HuH-7 (cell line): ENCODE results near the gene COL6A3.

Source experiments
- DNase-seq: peaks from one replicate; pipeline ENCODE4 v3.0.0; 2011; ENCODE audit warnings: low spot score

Gene COL6A3

DNA sequence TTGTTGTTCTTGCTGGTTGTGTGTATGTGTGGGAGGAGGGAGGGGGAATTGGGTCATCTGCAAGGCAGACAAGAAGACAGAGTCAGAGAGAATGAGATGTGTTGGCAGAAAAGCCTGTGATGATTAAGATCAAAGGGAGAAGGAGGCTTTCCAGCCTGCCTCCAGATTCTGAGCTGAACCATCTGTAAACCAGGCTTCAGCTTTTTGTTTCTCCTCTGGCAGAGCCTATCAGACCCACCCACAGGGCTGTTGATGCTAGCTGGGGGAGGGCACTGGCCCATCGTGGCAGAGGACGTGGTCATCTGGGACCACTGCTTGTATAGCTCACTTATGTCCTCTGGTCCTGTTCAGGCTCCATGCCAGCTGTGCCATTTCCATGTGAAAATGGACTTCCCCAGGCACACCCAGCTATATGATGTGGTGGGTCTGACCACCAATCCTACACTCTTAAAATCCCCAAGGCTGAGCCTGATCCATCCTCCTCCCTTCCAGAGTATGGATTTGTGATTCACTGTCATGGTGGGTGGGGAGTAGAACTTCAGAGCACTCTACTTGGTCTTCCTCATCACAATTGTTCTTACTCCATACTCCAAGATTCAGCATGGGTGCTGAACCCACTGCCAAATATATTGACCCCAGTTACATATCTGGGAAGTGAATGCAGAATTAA, 27.8 kb upstream of the COL6A3 start:
- DNase-seq = no peak

DNA sequence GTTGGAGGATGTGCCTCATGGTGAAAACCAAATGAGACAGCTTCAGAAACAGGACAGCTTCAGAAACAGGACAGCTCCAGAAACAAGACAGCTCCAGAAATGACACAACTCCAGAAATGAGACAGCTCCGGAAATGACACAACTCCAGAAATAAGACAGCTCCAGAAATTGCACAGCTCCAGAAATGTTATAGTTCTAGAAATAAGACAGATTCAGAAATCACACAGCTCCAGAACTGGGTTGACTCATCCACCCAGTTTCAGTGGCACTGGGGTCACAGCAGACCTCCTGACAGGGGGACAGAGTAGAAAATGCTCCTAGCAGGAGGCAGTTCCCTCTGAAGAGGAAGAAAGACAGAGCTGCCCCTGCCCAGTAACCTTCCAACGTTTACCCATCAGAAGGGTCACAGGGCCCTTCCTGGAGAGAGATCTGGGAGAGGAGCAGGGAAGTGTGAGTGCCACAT, 26.9 kb upstream of the COL6A3 start:
- DNase-seq = no peak

GRCh38 chr2:237438080-237438940, 24.3 kb upstream of the COL6A3 start:
- DNase-seq = no peak

GRCh38 chr2:237437566-237437965, 23.6 kb upstream of the COL6A3 start:
- no peak for DNase-seq

GRCh38 chr2:237435844-237436587, 22.1 kb upstream of the COL6A3 start:
- DNase-seq = no peak

GRCh38 chr2:237434866-237435311, 20.9 kb upstream of the COL6A3 start:
- DNase-seq = no peak

DNA sequence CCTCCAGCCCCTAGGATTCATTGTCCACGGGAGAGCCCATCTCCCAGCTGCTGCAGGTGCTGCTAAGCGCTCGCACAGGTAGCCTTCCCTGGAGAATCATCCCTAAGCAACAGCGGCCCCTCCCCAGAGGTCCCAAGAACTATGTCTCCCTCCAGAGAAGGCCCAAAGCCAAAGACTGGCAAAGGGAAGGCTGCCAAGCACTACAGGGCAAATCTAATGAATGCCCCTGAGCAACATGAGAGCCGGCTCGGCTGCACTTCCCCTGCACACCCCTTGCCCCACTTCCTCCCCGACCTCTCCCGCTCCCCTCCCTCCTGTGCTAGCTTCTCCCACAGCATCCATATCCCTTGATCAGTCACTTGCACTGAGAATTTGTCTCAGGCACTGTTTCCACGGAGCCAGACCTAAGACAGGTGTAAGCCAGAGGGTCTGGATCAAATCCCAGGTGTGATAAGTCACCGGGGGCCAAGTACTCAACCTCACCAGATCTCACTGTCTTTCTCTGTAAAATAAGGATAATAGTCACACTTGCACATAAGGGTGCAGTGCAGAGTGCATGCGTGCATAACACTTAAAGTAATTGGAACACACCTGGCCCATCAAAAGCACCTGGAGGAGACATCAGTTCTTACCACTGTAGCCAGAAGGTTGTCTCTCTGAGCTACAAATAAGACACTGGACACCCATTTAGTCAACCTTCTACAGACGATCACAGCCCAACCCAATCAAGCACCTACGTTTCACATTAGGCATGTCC, 20.1 kb upstream of the COL6A3 start:
- DNase-seq = no peak

DNA sequence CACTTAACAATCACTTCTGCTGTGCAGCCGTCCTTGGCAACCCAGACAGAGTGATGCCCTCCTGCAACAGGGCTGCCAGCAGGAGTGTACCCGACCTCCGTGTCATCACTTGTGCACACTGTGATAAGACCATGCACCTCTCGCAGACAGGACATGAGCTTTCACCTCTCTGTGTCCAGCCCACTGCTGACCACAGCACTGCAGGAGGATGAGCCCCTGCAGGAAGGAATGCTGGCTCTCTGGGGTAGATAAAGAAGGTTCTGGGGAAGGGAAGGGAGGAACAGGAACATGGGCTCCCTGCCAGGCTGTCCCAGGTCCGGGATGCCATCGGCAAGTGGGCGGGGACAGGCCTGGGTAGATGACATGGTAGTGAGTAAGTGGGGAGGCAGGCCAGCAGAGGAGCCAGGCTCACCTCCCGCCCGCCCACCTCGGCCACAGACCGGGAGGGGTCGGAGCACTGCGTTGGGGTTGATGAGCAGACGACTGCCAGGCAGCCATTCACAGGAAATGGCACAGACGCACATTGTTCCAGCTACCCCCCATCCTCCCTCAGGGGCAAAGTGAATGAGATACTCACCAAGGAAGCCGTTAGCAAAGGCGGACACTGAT, 18.6 kb upstream of the COL6A3 start:
- DNase-seq = no peak

DNA sequence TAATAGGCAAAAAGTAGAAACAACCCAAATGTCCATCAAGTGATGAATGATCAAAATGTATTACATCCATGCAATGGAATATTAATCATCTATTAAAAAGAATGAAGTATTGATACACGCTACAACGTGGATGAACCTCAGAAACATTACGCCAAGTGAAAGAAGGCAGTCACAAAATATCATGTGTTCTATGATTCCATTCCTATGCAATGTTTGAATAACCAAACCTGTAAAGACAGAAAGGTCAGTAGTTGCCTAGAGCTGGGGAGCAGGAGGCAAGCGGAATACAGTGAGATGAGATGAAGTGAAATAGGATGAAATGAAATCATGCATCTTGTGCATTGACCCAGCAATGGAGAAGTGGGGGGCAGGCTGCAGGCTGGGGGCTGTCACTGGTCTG, 17.9 kb upstream of the COL6A3 start:
- no peak for DNase-seq

GRCh38 chr2:237431372-237431771, 17.4 kb upstream of the COL6A3 start:
- DNase-seq = no peak

GRCh38 chr2:237430861-237431260, 16.9 kb upstream of the COL6A3 start:
- DNase-seq = no peak

DNA sequence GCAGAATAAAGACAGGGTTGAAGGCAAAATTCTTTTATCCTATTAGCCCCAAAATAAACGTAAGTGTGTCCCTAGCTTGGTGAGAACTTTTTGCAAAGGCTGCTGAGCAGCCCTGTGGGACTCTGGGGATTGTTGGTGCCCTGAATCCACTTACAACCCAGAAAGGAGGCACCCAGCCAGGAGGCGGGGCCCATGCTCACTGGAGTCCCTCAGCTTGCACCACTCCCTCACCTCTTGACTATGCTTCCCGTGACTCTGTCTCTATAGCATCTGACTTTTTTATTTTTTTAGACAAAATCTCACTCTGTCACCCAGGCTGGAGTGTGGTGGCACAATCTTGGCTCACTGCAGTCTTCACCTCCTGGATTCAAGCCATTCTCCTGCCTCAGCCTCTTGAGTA, 15.8 kb upstream of the COL6A3 start:
- no peak for DNase-seq

- no peak for DNase-seq
Observed at GRCh38 chr2:237427769-237428506, 14.0 kb upstream of the COL6A3 start.

DNA sequence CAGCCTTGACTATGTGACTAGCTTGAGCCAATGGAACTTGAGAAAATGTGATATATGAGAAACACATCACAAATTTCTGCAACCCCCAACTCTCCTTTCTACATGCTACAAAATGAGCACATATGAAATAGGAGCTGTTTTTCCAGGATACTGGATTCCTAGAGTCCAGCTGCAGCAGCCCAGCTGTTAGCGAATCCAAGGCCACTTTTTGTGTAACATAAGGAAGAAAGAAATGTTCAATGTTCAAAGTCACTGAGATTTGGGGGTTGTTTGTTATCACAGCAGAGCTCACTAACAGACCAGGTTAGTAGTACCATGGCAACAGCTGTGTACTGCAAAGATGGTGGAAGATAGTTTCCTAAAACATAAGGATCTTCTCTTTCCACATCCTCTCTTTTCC, 12.6 kb upstream of the COL6A3 start:
- DNase-seq = no peak

DNA sequence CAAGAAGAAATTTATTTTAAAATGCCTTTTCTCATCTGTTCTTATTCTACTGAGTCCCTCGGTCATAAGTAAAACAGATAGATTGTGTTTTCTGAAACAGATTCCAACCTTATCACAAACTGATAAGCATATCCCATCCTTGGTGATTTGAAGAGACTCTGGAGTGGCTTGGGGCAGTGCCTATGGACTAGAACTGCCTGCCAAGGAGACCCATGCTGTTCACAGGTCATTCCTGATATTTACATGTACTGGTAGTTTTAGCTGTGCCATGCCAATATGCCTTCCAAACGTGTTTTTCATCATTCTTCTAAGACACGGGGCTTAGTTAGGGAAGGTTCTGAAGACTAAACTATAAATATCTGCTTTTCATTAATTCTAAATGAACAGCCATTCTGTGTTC, 11.4 kb upstream of the COL6A3 start:
- no peak for DNase-seq

DNA sequence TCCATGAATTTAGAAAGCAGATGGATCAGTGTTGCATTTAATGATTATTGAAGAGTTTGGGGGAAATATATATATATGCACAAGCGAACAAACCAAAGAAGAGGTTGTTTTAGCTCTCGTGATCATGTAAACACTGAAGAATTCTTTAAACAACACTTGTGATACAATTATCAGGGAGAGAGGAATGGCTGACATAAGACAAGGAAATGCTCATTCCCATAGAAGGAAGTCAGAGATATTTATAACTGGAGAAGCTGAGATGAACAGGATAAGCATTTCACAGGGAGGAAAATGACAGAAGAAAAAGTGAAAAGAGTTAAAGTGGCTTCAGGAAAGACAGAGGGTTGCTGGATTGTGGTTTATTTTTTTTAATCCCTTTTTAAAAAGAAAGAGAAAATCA, 10.6 kb upstream of the COL6A3 start:
- no peak for DNase-seq

DNA sequence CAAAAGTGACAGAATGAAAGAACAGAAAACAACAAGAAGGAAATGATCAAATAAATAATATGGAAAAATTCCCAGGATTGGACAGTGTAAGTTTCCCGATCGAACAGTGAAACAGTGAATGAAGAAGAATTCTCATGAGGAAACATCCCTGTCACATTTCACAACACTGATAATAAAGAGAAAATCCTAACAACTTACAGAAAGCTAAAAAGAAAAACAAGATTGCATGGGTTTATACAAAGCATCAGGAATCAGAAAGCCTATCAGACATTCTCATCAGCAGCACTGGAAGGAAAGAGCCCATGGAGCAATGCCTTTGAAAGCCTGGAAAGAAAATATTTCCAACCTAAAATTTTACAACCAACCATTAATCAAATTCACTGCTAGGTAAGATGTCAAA, 9.9 kb upstream of the COL6A3 start:
- no peak for DNase-seq

DNA sequence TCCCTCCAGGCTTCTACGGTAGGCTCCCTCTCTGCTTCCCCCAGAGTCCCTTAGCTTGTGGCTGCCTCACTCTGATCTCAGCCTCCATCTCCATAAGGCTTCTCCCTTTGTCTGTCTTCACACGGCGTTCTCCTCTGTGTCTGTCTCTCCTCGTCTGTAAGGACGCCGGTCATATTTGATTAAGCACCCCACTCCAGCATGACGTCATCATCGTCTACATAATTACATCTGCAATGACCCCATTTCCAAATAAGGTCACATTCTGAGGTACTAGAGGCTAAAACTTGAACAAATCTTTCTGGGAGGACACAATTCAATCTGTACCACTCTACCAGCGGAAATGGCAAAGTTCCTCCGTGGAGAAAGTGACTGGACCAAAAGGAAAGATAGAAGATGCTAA, 8.3 kb upstream of the COL6A3 start:
- no peak for DNase-seq

GRCh38 chr2:237421542-237422116, 7.7 kb upstream of the COL6A3 start:
- peak; percentile 75 for DNase-seq

GRCh38 chr2:237418300-237418699, 4.3 kb upstream of the COL6A3 start:
- DNase-seq = no peak
